AG09309 (cell line): ENCODE results near the gene ALOX5AP.

Source experiments
- DNase-seq: peaks from one replicate; pipeline ENCODE4 v3.0.0-alpha.2; 2010; ENCODE audit warnings: low read depth
- H3K4me3 ChIP-seq: 2 replicates; pipeline ENCODE4 v1.5.1; 2011; ENCODE audit warnings: mild to moderate bottlenecking, low read depth, low read length, moderate library complexity; ENCODE audit not compliant: control insufficient read depth
- TF ChIP-seq, protein P1 (sequence below): IDR thresholded peaks from 2 replicates; pipeline ENCODE4 v1.5.1; 2011; ENCODE audit warnings: mild to moderate bottlenecking, low read depth, low read length, inconsistent platforms; ENCODE audit not compliant: insufficient read depth, control insufficient read depth; ENCODE audit errors: missing control alignments

Gene ALOX5AP

DNA sequence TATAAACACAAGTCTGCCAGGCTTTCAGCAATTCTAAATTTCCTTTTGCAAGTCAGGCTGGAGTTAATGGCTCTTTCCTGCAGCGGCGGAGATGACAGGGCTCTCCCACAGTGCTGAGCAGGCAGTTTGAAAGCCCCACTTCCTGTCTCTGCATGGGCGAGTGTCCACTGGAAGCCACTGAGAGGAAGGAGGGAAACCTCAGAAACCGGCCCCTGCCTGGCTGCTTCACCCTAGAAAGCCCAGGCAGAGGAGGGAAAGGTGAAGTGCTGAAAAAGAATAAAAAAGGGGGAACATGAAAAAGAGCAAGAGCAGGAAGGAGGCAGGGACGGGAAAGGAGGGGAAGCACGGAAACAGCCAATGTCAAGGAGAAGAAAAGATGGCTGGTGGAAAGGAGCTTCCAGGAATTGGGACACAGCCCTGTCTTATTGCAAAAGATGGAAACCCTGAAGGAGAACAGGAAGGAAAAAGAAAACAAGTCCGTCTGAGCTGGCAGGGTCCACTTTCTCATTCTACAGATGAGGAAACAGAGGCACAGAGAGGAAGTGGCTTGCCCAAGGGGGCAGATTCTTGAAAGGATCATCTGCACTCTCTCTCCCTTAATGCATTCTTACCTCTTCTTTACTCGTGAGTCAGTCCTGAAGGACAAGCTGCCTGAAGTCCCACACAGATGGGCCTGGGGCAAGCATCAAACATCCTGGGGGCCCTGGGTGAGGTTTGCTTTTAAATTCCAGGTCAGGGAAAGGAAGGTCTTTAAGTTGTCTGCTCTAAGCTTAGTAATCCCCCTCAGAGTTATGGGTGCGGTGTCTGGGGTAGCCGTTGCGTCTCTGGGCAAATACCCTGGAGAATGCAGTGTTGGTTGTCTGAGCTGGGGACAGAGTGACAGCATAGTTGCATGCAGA, 38.8 kb upstream of the ALOX5AP start:
- no peak overlapping the region for H3K4me3 ChIP-seq
- TF ChIP-seq, protein P1, sequence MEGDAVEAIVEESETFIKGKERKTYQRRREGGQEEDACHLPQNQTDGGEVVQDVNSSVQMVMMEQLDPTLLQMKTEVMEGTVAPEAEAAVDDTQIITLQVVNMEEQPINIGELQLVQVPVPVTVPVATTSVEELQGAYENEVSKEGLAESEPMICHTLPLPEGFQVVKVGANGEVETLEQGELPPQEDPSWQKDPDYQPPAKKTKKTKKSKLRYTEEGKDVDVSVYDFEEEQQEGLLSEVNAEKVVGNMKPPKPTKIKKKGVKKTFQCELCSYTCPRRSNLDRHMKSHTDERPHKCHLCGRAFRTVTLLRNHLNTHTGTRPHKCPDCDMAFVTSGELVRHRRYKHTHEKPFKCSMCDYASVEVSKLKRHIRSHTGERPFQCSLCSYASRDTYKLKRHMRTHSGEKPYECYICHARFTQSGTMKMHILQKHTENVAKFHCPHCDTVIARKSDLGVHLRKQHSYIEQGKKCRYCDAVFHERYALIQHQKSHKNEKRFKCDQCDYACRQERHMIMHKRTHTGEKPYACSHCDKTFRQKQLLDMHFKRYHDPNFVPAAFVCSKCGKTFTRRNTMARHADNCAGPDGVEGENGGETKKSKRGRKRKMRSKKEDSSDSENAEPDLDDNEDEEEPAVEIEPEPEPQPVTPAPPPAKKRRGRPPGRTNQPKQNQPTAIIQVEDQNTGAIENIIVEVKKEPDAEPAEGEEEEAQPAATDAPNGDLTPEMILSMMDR = no peak
- DNase-seq = no peak

- DNase-seq = no peak
- no peak overlapping the region for H3K4me3 ChIP-seq
- TF ChIP-seq, protein P1 = no peak
Measured at GRCh38 chr13:30697177-30697953, 38.0 kb upstream of the ALOX5AP start.

- TF ChIP-seq, protein P1 = no peak
- H3K4me3 ChIP-seq = no peak overlapping the region
- no peak for DNase-seq
Measured at GRCh38 chr13:30697996-30698401, 37.3 kb upstream of the ALOX5AP start.

- no peak overlapping the region for H3K4me3 ChIP-seq
- no peak for DNase-seq
- TF ChIP-seq, protein P1 = no peak
Measured at GRCh38 chr13:30698488-30699005, 36.8 kb upstream of the ALOX5AP start.

DNA sequence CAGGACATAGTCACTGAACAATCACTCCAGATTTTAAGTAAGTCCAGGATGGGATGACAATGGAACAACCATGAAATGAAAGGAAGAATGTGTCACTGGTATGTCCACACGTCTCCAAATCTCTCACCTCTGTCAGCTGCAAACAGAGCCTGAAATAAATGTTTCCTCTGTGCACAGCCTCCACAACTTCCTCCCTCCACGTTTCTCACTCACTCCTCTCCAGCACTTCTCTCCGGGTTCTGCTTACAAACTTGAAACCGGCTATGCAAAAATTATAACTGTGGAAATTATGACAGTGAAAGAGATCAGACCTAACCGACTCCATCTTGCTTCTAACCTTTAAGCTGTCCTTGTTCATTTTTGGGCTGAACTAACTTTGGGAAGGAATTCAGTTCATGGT, 35.0 kb upstream of the ALOX5AP start:
- no peak overlapping the region for H3K4me3 ChIP-seq
- TF ChIP-seq, protein P1 = no peak
- DNase-seq = no peak

GRCh38 chr13:30702006-30702405, 33.3 kb upstream of the ALOX5AP start:
- no peak for DNase-seq
- TF ChIP-seq, protein P1 = no peak
- no peak overlapping the region for H3K4me3 ChIP-seq
